Adrenal gland (tissue), 5 donors: ENCODE results near the gene ELF1.

Experiments used
- CTCF ChIP-seq, 6 experiments: fragments of 450-650 bp in 4 of 6; fragments of 200-600 bp in 2 of 6; sonication (generic) in 1 of 6; IDR thresholded peaks; 1 replicate in 5 of 6; 2 replicates in 1 of 6; pipeline versions ENCODE4 v1.5.1 to v1.8.0; 2016 to 2021; ENCODE audit warnings: antibody characterized with exemption in 6 of 6, mild to moderate bottlenecking in 2 of 6, moderate library complexity in 1 of 6
- POLR2A ChIP-seq, 2 donors: fragments of 450-650 bp; IDR thresholded peaks; one replicate each; pipeline ENCODE4 v1.6.1; 2017; ENCODE audit warnings: antibody characterized with exemption in 2 of 2, mild to moderate bottlenecking in 2 of 2, moderate library complexity in 1 of 2
- donor health status: DM: no; HTN: no; CAD: no.

GRCh38 chr13:40958655-40959054 lies 60.5 kb downstream of the ELF1 start:
- TF ChIP-seq POLR2A (IDR thresholded peaks at IDR 0.05): no peak
- no peak for TF ChIP-seq CTCF (IDR thresholded peaks at IDR 0.05)
